Mucosa of rectum (tissue), 2 donors: ENCODE data around the gene TENT5C.

Experiments used
- H3K27ac ChIP-seq, 2 donors: one replicate each; pipeline ENCODE4 v1.7.0; 2013; ENCODE audit warnings: inconsistent platforms in 2 of 2, low read depth in 2 of 2, low read length in 2 of 2
- H3K27me3 ChIP-seq, 2 donors: one replicate each; pipeline ENCODE4 v1.7.0; 2013; ENCODE audit warnings: low read length in 2 of 2; ENCODE audit not compliant: control insufficient read depth in 2 of 2, insufficient read depth in 2 of 2
- H3K36me3 ChIP-seq, 2 donors: one replicate each; pipeline ENCODE4 v1.7.0; 2013; ENCODE audit warnings: low read length in 2 of 2; ENCODE audit not compliant: control insufficient read depth in 2 of 2, insufficient read depth in 2 of 2
- H3K4me1 ChIP-seq, 2 donors: one replicate each; pipeline ENCODE4 v1.7.0; 2013; ENCODE audit warnings: low read length in 2 of 2, mild to moderate bottlenecking in 1 of 2; ENCODE audit not compliant: control insufficient read depth in 2 of 2, insufficient read depth in 2 of 2
- H3K4me3 ChIP-seq, 2 donors: one replicate each; pipeline ENCODE4 v1.7.0; 2013; ENCODE audit warnings: low read length in 2 of 2
- H3K9ac ChIP-seq, 2 donors: one replicate each; pipeline ENCODE4 v1.7.0; 2013; ENCODE audit warnings: low read length in 2 of 2, low read depth in 1 of 2, mild to moderate bottlenecking in 1 of 2
- H3K9me3 ChIP-seq, 2 donors: one replicate each; pipeline ENCODE4 v1.7.0; 2013; ENCODE audit warnings: low read length in 2 of 2; ENCODE audit not compliant: control insufficient read depth in 2 of 2
- donor health status: healthy.
- donor health status: Normal muscosa, but diverticular disease.

The TENT5C gene

DNA sequence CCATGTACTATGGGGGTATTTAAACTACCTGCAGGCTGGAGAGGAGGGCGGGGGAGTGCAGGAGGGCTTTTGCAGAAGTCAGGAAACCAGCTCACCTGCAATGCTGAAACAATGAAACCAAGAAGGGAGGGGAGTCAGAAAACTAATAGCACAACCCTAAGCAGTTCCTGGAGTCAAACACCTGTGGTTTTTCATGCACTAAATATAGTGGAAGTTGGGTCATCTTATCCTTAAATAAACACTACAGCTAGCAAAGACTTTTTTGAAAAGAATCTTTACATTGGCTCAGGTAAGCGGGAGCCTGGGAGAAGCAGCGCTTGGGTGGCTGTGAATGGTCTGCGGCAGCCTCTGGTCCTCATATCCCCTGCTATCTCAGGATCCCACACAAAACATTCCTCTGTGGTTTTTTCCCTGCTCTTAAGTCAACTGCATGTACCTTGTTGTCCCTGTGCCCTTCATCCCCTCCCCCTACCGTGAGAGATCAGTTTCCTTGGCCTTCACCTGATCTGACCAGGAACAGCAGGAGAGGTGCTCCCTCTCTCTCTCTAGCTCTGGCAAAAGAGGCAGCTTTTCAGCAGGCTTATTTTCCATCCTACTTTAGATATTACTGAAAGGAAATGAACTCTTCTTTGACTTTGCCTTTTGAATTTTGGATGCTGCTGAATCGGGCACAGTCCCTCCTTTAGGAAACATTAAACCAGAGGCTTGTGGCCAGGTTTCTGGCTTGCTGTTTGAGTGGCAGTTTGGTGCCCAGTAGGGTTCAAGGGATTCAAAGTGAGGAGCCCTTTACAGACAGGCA is 26.6 kb downstream of the TENT5C start:
- no peak overlapping the region for H3K4me3 ChIP-seq
- no peaks in the 10 kb centered on the region for H3K27me3 ChIP-seq
- no peaks in the 10 kb centered on the region for H3K4me1 ChIP-seq
- no peaks in the 10 kb centered on the region for H3K9me3 ChIP-seq
- H3K27ac ChIP-seq, result peak overlapping the region; percentile 3 to 80
- H3K9ac ChIP-seq, result no peak overlapping the region
- no peaks in the 10 kb centered on the region for H3K36me3 ChIP-seq

DNA sequence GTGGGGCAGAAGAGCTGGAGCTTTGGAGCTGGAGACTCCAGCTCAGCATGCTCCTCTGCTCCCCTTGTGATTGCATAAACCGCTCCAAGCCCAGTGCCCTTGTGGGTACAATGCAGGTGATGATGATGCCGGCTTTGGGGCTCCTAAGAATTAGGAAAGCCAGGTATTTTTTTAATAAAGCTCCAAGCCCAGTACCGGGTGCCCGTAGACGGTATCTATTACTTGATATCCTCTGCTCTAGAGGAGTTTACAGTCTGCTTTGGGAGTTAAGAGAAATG is 27.2 kb downstream of the TENT5C start:
- no peaks in the 10 kb centered on the region for H3K36me3 ChIP-seq
- H3K27me3 ChIP-seq, result no peaks in the 10 kb centered on the region
- H3K9ac ChIP-seq, result no peak overlapping the region
- peak overlapping the region; percentile 11 to 80 for H3K27ac ChIP-seq
- H3K9me3 ChIP-seq, result no peaks in the 10 kb centered on the region
- H3K4me1 ChIP-seq, result no peaks in the 10 kb centered on the region
- no peak overlapping the region for H3K4me3 ChIP-seq

DNA sequence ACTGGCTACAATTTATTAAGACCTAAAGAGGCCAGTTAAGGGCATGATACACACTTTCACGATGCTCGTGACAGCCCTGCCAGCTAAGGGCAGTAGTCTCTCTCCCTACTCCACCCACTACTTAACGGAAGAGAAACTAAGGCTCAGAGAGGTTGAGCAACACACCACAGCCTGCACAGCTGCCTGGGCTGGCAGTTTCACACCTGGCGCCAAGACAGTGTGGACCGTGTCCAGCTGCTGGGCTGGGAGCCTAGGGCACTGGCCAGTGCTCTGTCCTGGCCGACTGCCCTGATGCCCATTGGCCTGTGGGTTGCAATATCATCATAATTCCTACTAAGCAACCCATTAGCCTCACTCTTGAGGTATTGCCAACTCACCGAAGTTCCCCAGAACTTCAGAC is 27.6 kb downstream of the TENT5C start:
- H3K9ac ChIP-seq, result no peak overlapping the region
- peak overlapping the region; percentile 11 to 80 for H3K27ac ChIP-seq
- no peaks in the 10 kb centered on the region for H3K36me3 ChIP-seq
- H3K4me1 ChIP-seq, result no peaks in the 10 kb centered on the region
- no peaks in the 10 kb centered on the region for H3K27me3 ChIP-seq
- no peak overlapping the region for H3K4me3 ChIP-seq
- no peaks in the 10 kb centered on the region for H3K9me3 ChIP-seq

DNA sequence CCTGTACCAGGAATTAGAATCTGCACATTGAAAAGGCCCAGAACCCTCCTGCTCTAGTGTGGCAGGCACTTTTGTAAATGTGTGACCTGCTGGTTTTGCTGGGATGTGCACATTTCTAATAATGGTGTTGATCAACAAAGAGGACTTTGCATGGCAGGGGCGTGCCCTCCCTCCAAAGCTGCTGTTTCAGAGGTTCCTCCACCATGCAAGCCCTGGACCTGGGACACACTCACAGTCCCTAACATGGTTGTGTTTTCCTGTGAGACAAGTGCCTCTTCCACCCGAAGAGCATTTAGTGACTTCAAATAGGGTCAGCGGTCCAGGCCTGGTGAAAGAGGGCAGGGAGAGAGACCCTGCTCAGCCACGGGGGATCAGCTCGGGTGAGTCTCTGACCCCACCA is 28.1 kb downstream of the TENT5C start:
- no peaks in the 10 kb centered on the region for H3K9me3 ChIP-seq
- H3K4me3 ChIP-seq, result no peak overlapping the region
- H3K9ac ChIP-seq, result no peak overlapping the region
- H3K4me1 ChIP-seq, result no peaks in the 10 kb centered on the region
- H3K27ac ChIP-seq, result peak overlapping the region; percentile 11 to 75
- H3K27me3 ChIP-seq, result no peaks in the 10 kb centered on the region
- H3K36me3 ChIP-seq, result no peaks in the 10 kb centered on the region

DNA sequence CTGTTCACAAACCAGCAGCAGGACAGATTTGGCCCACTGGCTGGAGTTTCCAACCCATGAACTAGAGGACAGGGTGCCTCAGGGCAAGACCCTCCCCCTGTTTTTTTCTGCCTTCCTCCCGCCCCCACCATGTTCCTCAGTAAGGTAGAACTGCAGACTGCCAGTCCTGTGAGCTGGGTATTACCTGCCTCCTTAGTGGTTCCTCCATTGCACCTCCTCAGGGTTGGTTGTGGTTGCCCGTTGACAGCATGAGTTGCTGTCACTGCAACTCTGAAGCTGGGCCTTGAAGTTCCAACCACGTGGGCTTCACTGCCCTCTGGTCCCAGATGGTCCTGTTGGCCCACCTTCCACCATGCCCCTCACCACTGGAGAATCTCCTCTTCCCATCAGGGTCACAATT is 28.8 kb downstream of the TENT5C start:
- Histone ChIP-seq H3K27me3 (no peaks in the 10 kb centered on the region), H3K4me1 (no peaks in the 10 kb centered on the region), H3K4me3 (no peak overlapping the region), H3K27ac (peak overlapping the region in 1 of 2 donors; percentile 53), H3K36me3 (no peaks in the 10 kb centered on the region), H3K9ac (no peak overlapping the region), H3K9me3 (no peaks in the 10 kb centered on the region)

DNA sequence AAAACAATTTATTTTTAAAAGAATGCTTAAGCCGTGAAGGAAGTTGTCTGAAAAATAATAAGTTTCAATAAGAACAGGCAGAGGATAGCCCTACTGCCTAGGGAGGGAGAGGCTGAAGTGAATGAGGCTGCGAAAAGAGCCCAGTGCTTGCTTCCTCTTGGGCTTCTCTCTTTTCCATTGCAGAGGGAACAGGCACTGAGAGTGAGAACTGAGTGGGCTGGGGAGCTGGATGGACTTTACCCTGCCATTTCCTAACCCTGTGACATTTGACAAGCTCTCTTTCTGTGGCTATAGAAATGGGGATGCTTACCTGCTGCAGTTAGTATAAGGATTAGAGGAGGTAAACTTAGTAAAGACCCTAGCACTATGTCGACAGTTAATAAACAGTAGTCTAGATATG is 30.0 kb downstream of the TENT5C start:
- Histone ChIP-seq H3K4me1 (no peaks in the 10 kb centered on the region), H3K36me3 (no peaks in the 10 kb centered on the region), H3K9me3 (no peaks in the 10 kb centered on the region), H3K4me3 (no peak overlapping the region), H3K27ac (peak overlapping the region in 1 of 2 donors; percentile 28), H3K27me3 (no peaks in the 10 kb centered on the region), H3K9ac (no peak overlapping the region)

DNA sequence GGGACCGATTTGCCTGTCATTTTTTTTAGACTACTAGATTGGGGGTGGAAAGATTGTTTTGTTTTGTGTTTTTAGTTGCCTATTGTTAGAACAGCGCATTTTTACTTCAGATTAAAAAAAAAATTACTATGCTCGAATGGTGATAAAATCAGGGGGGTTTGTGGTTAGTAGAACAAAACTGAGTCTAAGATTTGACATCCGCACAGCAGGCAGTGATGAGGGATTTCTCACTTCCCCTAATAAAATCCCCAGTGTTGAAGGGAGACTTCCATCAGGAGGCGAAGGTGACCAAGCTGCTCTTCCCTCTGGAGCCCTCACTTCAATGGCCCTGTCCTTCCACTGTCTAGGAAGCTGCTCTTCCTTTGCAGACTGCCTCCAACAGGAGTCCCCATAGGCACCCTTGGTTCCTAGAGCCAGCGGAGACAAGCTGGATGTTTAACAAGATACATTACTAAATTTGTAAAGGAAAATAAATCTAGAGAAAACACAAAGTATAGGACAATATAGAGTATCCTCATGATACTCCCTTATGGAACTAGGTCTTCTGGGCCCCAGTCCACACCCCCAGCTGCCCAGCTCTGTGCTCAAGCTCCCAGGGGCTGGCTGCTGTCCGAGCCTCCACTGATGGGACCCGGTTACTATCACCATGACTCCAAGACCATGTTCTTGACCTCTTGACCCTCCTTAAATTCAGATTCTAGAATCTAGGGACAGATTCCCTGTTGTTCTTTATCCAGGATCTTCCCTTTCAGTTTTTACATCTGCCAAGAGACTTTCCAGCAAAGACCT is 31.0 kb downstream of the TENT5C start:
- no peaks in the 10 kb centered on the region for H3K4me1 ChIP-seq
- H3K9ac ChIP-seq, result no peak overlapping the region
- no peaks in the 10 kb centered on the region for H3K27me3 ChIP-seq
- H3K4me3 ChIP-seq, result no peak overlapping the region
- H3K9me3 ChIP-seq, result no peaks in the 10 kb centered on the region
- H3K27ac ChIP-seq, result peak overlapping the region in 1 of 2 donors; percentile 28
- H3K36me3 ChIP-seq, result no peaks in the 10 kb centered on the region

DNA sequence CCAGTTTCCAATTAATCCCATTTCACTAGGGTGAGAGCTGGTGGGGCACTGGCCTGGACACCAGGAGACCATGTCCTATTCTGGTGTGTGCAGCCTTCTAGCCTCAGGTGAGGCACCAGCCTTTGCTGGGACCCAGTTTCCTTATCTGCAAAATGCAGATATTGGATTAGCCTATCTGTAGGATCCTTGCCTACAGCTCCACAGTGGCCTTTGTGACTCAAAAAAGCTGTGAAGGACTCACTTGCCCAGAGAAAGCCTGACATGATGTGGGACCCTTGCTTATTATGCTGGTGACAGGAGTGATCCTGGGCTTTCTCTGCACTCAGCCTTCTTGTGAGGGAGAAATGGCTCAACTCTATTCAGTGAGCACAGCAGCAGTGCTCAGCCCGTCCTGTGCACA is 32.3 kb downstream of the TENT5C start:
- peak overlapping the region; percentile 12 to 64 for H3K27ac ChIP-seq
- no peaks in the 10 kb centered on the region for H3K36me3 ChIP-seq
- H3K9ac ChIP-seq, result no peak overlapping the region
- H3K9me3 ChIP-seq, result no peaks in the 10 kb centered on the region
- H3K4me1 ChIP-seq, result no peaks in the 10 kb centered on the region
- H3K27me3 ChIP-seq, result no peaks in the 10 kb centered on the region
- no peak overlapping the region for H3K4me3 ChIP-seq

DNA sequence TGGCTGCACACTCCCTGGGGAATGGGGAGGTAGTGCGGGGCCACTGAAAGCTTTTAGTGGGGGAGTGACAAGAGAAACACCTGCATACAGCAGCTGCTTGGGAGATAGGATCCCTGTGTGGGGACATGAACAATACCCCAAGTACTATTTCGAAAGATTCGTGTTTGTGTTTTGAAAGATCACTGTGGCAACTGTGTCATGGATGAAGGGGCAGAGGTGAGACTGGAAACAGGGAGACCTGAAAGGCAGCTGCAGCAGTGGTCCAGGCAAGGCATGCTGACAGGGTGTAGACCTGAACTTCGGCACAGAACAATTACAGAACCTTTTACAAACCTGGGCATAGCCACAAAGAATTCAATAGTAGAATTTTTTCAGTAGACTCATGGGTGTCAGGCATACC is 32.9 kb downstream of the TENT5C start:
- Histone ChIP-seq H3K4me3 (no peak overlapping the region), H3K9me3 (no peaks in the 10 kb centered on the region), H3K4me1 (no peaks in the 10 kb centered on the region), H3K27me3 (no peaks in the 10 kb centered on the region), H3K36me3 (no peaks in the 10 kb centered on the region), H3K27ac (peak overlapping the region; percentile 12 to 64), H3K9ac (no peak overlapping the region)

DNA sequence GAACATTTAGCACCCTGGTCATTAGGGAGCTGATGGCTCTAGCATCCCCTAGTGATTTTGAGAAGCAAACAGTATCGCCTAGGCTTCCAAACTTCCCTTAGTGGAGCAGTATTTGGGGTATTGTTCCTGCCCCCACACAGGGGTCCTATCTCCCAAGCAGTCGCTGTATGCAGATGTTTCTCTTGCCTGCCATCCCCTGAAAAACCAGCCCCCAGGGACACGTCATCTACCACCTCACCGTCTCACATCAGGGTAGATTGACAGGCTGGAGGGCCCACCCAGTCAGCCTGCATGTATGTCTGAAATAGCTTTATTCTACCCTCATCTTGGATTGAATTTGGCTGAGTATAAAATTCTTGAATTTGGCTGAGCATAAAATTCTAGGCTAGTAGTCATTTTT is 33.9 kb downstream of the TENT5C start:
- Histone ChIP-seq H3K4me1 (no peaks in the 10 kb centered on the region), H3K4me3 (no peak overlapping the region), H3K36me3 (no peaks in the 10 kb centered on the region), H3K27me3 (no peaks in the 10 kb centered on the region), H3K27ac (peak overlapping the region in 1 of 2 donors; percentile 61), H3K9ac (no peak overlapping the region), H3K9me3 (no peaks in the 10 kb centered on the region)
